ENCODE data around the gene AHI1. TPM values are rescaled to one million over a fixed set of nuclear protein-coding genes. Genes with fewer than 3 reads are reported as not detected.

AHI1 gene
- total RNA-seq, 8 experiments from 2014 or later, result 22.1 to 345 (median 54.1) TPM

DNA sequence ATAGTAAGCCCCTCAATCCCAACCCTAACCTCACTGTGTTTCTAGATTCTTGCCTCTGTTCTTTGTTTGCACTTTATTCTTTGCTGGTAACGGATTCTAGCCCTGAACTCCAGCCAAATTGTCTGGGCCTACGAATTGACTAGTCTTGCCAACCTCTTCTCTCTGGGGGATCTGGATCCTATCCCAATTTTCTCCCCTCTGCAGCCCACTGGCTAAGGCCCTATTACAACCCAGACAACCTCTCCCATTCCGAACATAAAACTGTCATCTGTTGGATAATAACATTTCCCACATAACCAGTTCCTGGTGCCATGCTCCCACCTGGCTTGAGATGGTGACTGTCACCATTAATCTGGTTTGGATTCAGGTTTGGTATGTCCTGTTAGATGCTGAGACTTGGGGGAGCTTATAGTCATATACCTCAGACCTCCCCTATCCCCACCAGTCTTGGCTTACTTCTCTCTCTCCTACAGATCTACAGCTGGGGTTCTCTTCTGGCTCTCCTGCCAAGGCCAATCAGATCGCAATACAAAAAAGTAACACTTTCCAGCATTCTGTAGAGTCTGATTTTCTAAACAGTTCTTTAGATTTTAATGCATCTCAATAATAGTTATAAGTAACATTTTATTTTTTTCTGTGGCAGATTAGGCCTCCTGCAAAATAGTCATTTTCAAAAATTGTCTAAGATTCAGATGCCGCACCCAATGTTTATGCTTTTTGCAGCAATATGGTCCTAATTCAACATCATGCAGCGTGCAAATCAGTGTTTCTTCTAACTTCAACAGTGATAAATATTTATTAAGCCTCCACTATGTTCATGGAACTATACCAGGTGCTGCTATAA, 29.8 kb upstream of the AHI1 start:
- Histone ChIP-seq H3K4me1 (replicated peaks in 1 of 2) (peaks cover 0 to 3% of the 10 kb centered on the region in 2 donors), H3K27ac (no peak overlapping the region), H3K4me3 (no peak overlapping the region)
- in situ Hi-C loops (cut with MboI; ENCODE audit: low pct_unique_long_range_greater_than_20kb in 2 of 9, low sequenced_read_pairs in 9 of 9, unreplicated experiment in 9 of 9), result loop anchor here in 3 of 9 experiments (25.0 kb wide), 3 partner anchors 235 to 710 kb away; no protein-coding TSS in a partner anchor
- ATAC-seq (replicated peaks in 6 of 8), result peak in 1 of 8 experiments; percentile 28
- 72 to 100% (median 89%) methylated on average over 1 to 6 of the region's 6 CpGs for WGBS, 10 experiments

DNA sequence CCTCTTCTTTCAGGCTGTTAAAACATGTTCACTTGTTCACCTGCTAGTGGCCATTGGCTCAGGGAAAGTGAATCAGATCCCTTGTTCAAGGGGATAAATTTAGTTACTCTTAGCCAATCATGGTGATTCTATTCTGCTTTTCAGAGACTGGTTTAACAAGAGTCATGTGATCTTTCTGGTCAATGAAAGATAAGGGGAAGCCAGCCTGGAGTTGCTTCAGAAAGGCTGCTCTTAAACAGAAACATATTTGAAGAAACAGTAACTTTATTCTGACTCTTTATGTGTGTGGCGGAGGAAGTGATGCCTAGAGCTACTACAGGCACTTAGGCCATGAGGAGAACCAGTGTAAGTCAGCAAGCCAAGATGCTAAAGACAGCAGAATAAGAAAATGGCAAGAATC, 28.1 kb upstream of the AHI1 start:
- no peak for ATAC-seq (replicated peaks in 6 of 8)
- no peak overlapping the region for H3K27ac ChIP-seq
- WGBS, 10 experiments, result 80 to 100% (median 86%) methylated on average over 1 of the region's 1 CpG; no CpG with 5 or more reads in 3 of the 10 experiments

GRCh38 chr6:135522965-135523692, 25.6 kb upstream of the AHI1 start:
- Histone ChIP-seq H3K4me1 (replicated peaks in 1 of 2) (peaks cover 0 to 9% of the 10 kb centered on the region in 2 donors), H3K27ac (no peak overlapping the region), H3K4me3 (no peak overlapping the region)
- peak in 2 of 8 experiments; percentile 74 to 93 for ATAC-seq (replicated peaks in 6 of 8)
- WGBS, 10 experiments, result 65 to 100% (median 93%) methylated on average over 1 to 6 of the region's 6 CpGs; no CpG with 5 or more reads in 1 of the 10 experiments
- in situ Hi-C loops (cut with MboI; ENCODE audit: low pct_unique_long_range_greater_than_20kb in 2 of 9, low sequenced_read_pairs in 9 of 9, unreplicated experiment in 9 of 9), result no loop called here

More for the DNA sequence above, 28.1 kb upstream of the AHI1 start:
- H3K4me3 ChIP-seq, result no peak overlapping the region
- in situ Hi-C loops (cut with MboI; ENCODE audit: low pct_unique_long_range_greater_than_20kb in 2 of 9, low sequenced_read_pairs in 9 of 9, unreplicated experiment in 9 of 9), result loop anchor here in 3 of 9 experiments (25.0 kb wide), 3 partner anchors 237 to 712 kb away; no protein-coding TSS in a partner anchor
- H3K4me1 ChIP-seq (replicated peaks in 1 of 2), result peaks cover 0 to 5% of the 10 kb centered on the region in 2 donors

- in situ Hi-C loops (cut with MboI; ENCODE audit: low pct_unique_long_range_greater_than_20kb in 2 of 9, low sequenced_read_pairs in 9 of 9, unreplicated experiment in 9 of 9), result no loop called here
- no peak for ATAC-seq (replicated peaks in 6 of 8)
- no peak overlapping the region for H3K27ac ChIP-seq
- H3K4me3 ChIP-seq, result no peak overlapping the region
- peaks cover 0 to 9% of the 10 kb centered on the region in 2 donors for H3K4me1 ChIP-seq (replicated peaks in 1 of 2)
- 40 to 100% (median 80%) methylated on average over 1 of the region's 1 CpG; no CpG with 5 or more reads in 4 of the 10 experiments for WGBS, 10 experiments
These were observed 23.9 kb upstream of the AHI1 start for GRCh38 chr6:135521431-135521830.

- peaks cover 0 to 9% of the 10 kb centered on the region in 2 donors for H3K4me1 ChIP-seq (replicated peaks in 1 of 2)
- ATAC-seq (replicated peaks in 6 of 8), result peak in 1 of 8 experiments; percentile 22
- no peak overlapping the region for H3K4me3 ChIP-seq
- no peak overlapping the region for H3K27ac ChIP-seq
- in situ Hi-C loops (cut with MboI; ENCODE audit: low pct_unique_long_range_greater_than_20kb in 2 of 9, low sequenced_read_pairs in 9 of 9, unreplicated experiment in 9 of 9), result no loop called here
- WGBS, 10 experiments, result 0 to 84% (median 27%) methylated on average over 1 to 2 of the region's 2 CpGs; no CpG with 5 or more reads in 2 of the 10 experiments
These were observed 23.2 kb upstream of the AHI1 start for GRCh38 chr6:135520781-135521180.

DNA sequence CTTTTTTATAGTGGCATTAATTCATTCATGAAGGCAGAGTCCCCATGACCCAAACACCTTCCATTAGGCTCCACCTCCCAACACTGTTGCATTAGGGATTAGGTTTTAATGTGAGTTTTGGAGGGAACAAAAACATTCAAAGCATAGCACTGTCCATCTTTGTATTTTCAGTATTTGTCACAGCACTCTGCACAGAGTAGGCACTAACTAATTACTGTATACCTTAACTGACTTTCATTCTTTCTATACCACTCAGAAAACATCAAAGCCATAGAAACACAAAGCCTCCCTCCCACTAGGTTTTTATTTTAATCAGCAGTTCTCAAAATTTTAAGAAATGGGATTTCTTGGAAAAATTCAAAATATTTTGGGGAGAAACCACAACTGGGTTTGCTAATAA, 21.8 kb upstream of the AHI1 start:
- Histone ChIP-seq H3K4me3 (no peak overlapping the region), H3K4me1 (replicated peaks in 1 of 2) (peaks cover 0 to 9% of the 10 kb centered on the region in 2 donors), H3K27ac (no peak overlapping the region)
- in situ Hi-C loops (cut with MboI; ENCODE audit: low pct_unique_long_range_greater_than_20kb in 2 of 9, low sequenced_read_pairs in 9 of 9, unreplicated experiment in 9 of 9), result no loop called here
- no peak for ATAC-seq (replicated peaks in 6 of 8)

DNA sequence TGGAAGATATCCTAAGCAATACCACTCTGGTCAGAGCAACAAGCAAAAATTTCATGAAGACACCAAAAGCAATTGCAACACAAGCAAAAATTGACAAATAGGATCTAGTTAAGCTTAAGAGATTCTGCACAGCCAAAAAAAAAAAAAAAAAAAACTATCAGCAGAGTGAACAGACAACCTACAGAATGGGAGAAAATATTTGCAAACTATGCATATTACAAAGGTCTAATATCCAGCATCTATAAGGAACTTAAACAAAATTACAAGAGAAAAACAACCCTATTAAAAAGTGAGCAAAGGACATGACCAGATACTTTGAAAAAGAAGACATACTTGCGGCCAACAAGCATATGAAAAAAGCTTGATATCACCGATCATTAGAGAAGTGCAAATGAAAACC, 20.0 kb upstream of the AHI1 start:
- no peak overlapping the region for H3K4me3 ChIP-seq
- H3K27ac ChIP-seq, result no peak overlapping the region
- no peak for ATAC-seq (replicated peaks in 6 of 8)
- 78 to 100% (median 100%) methylated on average over 1 to 2 of the region's 2 CpGs; no CpG with 5 or more reads in 1 of the 10 experiments for WGBS, 10 experiments
- in situ Hi-C loops (cut with MboI; ENCODE audit: low pct_unique_long_range_greater_than_20kb in 2 of 9, low sequenced_read_pairs in 9 of 9, unreplicated experiment in 9 of 9), result no loop called here
- peaks cover 0 to 7% of the 10 kb centered on the region in 2 donors for H3K4me1 ChIP-seq (replicated peaks in 1 of 2)

DNA sequence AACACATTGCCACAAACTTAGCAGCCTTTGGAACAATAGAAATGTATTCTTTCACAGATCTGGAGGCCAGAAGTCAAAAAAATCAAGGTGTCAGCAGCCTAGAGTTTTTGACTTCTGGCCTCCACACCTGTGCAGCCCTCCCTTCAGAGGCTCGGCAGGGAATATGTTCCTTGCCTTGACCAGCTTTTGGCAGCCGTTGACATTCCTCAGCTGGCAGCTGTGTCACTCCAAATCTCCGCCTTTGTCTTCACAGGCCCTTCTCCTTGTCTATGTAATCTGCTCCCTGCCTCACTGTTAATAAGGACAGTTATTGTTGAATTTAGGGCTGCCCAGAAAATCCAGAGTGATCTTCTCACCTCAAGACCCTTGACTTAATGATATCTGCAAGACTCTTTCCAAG, 17.2 kb upstream of the AHI1 start:
- in situ Hi-C loops (cut with MboI; ENCODE audit: low pct_unique_long_range_greater_than_20kb in 2 of 9, low sequenced_read_pairs in 9 of 9, unreplicated experiment in 9 of 9), result no loop called here
- H3K4me1 ChIP-seq (replicated peaks in 1 of 2), result no peaks in the 10 kb centered on the region
- H3K4me3 ChIP-seq, result no peak overlapping the region
- peak in 1 of 8 experiments; percentile 41 for ATAC-seq (replicated peaks in 6 of 8)
- no peak overlapping the region for H3K27ac ChIP-seq
- WGBS, 10 experiments, result 40 to 100% (median 79%) methylated on average over 1 to 3 of the region's 3 CpGs; no CpG with 5 or more reads in 3 of the 10 experiments

GRCh38 chr6:135506270-135506997, 8.9 kb upstream of the AHI1 start:
- 75 to 100% (median 90%) methylated on average over 2 to 4 of the region's 4 CpGs for WGBS, 10 experiments
- in situ Hi-C loops (cut with MboI; ENCODE audit: low pct_unique_long_range_greater_than_20kb in 2 of 9, low sequenced_read_pairs in 9 of 9, unreplicated experiment in 9 of 9), result no loop called here
- ATAC-seq (replicated peaks in 6 of 8), result peak in 4 of 8 experiments; percentile 57 to 82 (median 66)
- Histone ChIP-seq H3K27ac (no peak overlapping the region), H3K4me1 (replicated peaks in 1 of 2) (no peaks in the 10 kb centered on the region), H3K4me3 (no peak overlapping the region)

- Histone ChIP-seq H3K27ac (no peak overlapping the region), H3K4me3 (no peak overlapping the region), H3K4me1 (replicated peaks in 1 of 2) (no peaks in the 10 kb centered on the region)
- in situ Hi-C loops (cut with MboI; ENCODE audit: low pct_unique_long_range_greater_than_20kb in 2 of 9, low sequenced_read_pairs in 9 of 9, unreplicated experiment in 9 of 9), result no loop called here
- WGBS, 10 experiments, result 17 to 75% (median 50%) methylated on average over 1 of the region's 1 CpG; no CpG with 5 or more reads in 2 of the 10 experiments
- no peak for ATAC-seq (replicated peaks in 6 of 8)
These were observed 8.1 kb upstream of the AHI1 start for GRCh38 chr6:135505648-135506047.

GRCh38 chr6:135505222-135505621, 7.7 kb upstream of the AHI1 start:
- no peak overlapping the region for H3K27ac ChIP-seq
- 73 to 100% (median 93%) methylated on average over 2 to 3 of the region's 3 CpGs; no CpG with 5 or more reads in 1 of the 10 experiments for WGBS, 10 experiments
- H3K4me3 ChIP-seq, result no peak overlapping the region
- in situ Hi-C loops (cut with MboI; ENCODE audit: low pct_unique_long_range_greater_than_20kb in 2 of 9, low sequenced_read_pairs in 9 of 9, unreplicated experiment in 9 of 9), result no loop called here
- no peak for ATAC-seq (replicated peaks in 6 of 8)
- no peaks in the 10 kb centered on the region for H3K4me1 ChIP-seq (replicated peaks in 1 of 2)

DNA sequence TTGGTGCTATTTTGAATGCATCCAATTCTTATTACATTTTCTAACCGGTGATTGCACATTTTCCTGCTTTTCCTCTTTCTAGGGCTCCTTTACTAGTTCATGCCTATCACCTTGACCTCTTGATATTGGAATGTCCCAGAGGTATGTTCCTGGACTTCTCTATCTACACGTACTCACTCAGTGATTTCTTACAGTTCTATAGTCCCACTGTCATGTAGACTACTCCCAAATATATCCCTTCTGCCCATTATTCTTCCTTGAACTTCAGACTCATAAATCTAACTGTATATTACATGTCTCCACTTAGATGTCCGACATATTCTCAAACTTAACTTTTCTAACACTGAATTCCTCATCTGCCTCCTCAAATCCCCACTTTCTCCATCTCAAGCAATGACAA, 7.2 kb upstream of the AHI1 start:
- H3K4me1 ChIP-seq (replicated peaks in 1 of 2), result no peaks in the 10 kb centered on the region
- no peak for ATAC-seq (replicated peaks in 6 of 8)
- WGBS, 10 experiments, result 80 to 100% (median 93%) methylated on average over 1 to 3 of the region's 3 CpGs
- H3K4me3 ChIP-seq, result no peak overlapping the region
- no peak overlapping the region for H3K27ac ChIP-seq
- in situ Hi-C loops (cut with MboI; ENCODE audit: low pct_unique_long_range_greater_than_20kb in 2 of 9, low sequenced_read_pairs in 9 of 9, unreplicated experiment in 9 of 9), result no loop called here
